Measurements from ENCODE around the gene CLEC1A.

GRCh38 chr12:10084733-10085132, 14.1 kb downstream of the CLEC1A start:
- TF ChIP-seq SUZ12 (IDR thresholded peaks at IDR 0.05; ENCODE audit: extremely low read depth, insufficient read depth, insufficient read length): no peak
- TF ChIP-seq YY1 (IDR thresholded peaks at IDR 0.05; ENCODE audit: insufficient read depth, insufficient read length): no peak
- no peak for TF ChIP-seq ZNF274 (IDR thresholded peaks at IDR 0.05; ENCODE audit: low read depth, low read length)
